Ishikawa (cell line): Measurements from ENCODE around the gene FBXL5.

Experiments used
- CEBPB ChIP-seq: IDR thresholded peaks from 2 replicates; pipeline ENCODE4 v1.6.1; 2012
- CREB1 ChIP-seq: IDR thresholded peaks from 2 replicates; pipeline ENCODE4 v1.6.1; 2012; ENCODE audit warnings: low read depth
- EGR1 ChIP-seq: IDR thresholded peaks from 2 replicates; pipeline ENCODE4 v1.6.1; 2012
- EP300 ChIP-seq: IDR thresholded peaks from 2 replicates; pipeline ENCODE4 v1.6.1; 2012; ENCODE audit warnings: borderline replicate concordance
- FOXM1 ChIP-seq: IDR thresholded peaks from 2 replicates; pipeline ENCODE4 v1.6.1; 2012; ENCODE audit warnings: low read depth, borderline replicate concordance
- MAX ChIP-seq: IDR thresholded peaks from 2 replicates; pipeline ENCODE4 v1.6.1; 2012
- NFIC ChIP-seq: IDR thresholded peaks from 2 replicates; pipeline ENCODE4 v1.6.1; 2012
- RAD21 ChIP-seq: IDR thresholded peaks from 2 replicates; pipeline ENCODE4 v1.6.1; 2012; ENCODE audit warnings: low read depth
- REST ChIP-seq: IDR thresholded peaks from 2 replicates; pipeline ENCODE4 v1.6.1; 2012; ENCODE audit warnings: low read depth, mild to moderate bottlenecking
- TAF1 ChIP-seq: IDR thresholded peaks from 2 replicates; pipeline ENCODE4 v1.6.1; 2012; ENCODE audit warnings: low read depth, mild to moderate bottlenecking
- TEAD4 ChIP-seq: IDR thresholded peaks from 2 replicates; pipeline ENCODE4 v1.6.1; 2012
- USF1 ChIP-seq: IDR thresholded peaks from 2 replicates; pipeline ENCODE4 v1.6.1; 2012
- YY1 ChIP-seq: IDR thresholded peaks from 2 replicates; pipeline ENCODE4 v1.6.1; 2012; ENCODE audit warnings: low read depth
- ZBTB7A ChIP-seq: IDR thresholded peaks from 2 replicates; pipeline ENCODE4 v1.6.1; 2012; ENCODE audit warnings: low read depth

GRCh38 chr4:15688051-15688450 lies 32.9 kb upstream of the FBXL5 start:
- TF ChIP-seq TEAD4 = no peak
- TF ChIP-seq MAX = no peak
- no peak for TF ChIP-seq CREB1
- no peak for TF ChIP-seq EP300
- TF ChIP-seq YY1 = no peak
- no peak for TF ChIP-seq REST
- no peak for TF ChIP-seq NFIC
- TF ChIP-seq TAF1 = no peak
- TF ChIP-seq RAD21 = no peak
- no peak for TF ChIP-seq FOXM1
- TF ChIP-seq USF1 = no peak
- TF ChIP-seq EGR1 = no peak
- TF ChIP-seq ZBTB7A = no peak
- no peak for TF ChIP-seq CEBPB
